CD4-positive, alpha-beta T cell (primary cell): ENCODE results near the gene GNG2. TPM values are rescaled to one million over a fixed set of nuclear protein-coding genes. Genes with fewer than 3 reads are reported as not detected.

Experiments
- ATAC-seq: fragments of 200-7000 bp; cut with Tn5 transposase; one replicate; pipeline ENCODE4 v1.10.0; 2022; ENCODE audit warnings: mild to moderate bottlenecking; ENCODE audit not compliant: poor library complexity
- CTCF ChIA-PET: fragments of 350-600 bp; sonication (Branson Sonifier 250); formaldehyde crosslinking; loops from one replicate; lab custom pipeline; 2021; ENCODE audit warnings: antibody characterized with exemption, inconsistent platforms; lab: Charles Lee
- POLR2A ChIA-PET: fragments of 350-600 bp; sonication (Branson Sonifier 250); formaldehyde crosslinking; loops from one replicate; lab custom pipeline; 2021; ENCODE audit warnings: antibody characterized with exemption, inconsistent platforms; lab: Charles Lee
- DNase-seq, 14 experiments: peaks; one replicate each; pipeline ENCODE4 v3.0.0-alpha.2; 2013 to 2020; ENCODE audit warnings: mixed read lengths in 2 of 14
- H3K27ac ChIP-seq, 2 donors: one replicate each; pipeline versions ENCODE4 v1.5.1 to v1.7.0; 2013; ENCODE audit warnings: low read length in 2 of 2, low read depth in 1 of 2, mild to moderate bottlenecking in 1 of 2
- H3K27me3 ChIP-seq, 2 experiments: 1 replicate in 1 of 2; 2 replicates in 1 of 2; pipeline versions ENCODE4 v1.6.1 to v1.7.0; 2013; ENCODE audit warnings: low read length in 2 of 2, control low read depth in 1 of 2, mild to moderate bottlenecking in 1 of 2, moderate library complexity in 1 of 2; ENCODE audit not compliant: insufficient read depth in 2 of 2, control insufficient read depth in 1 of 2
- H3K36me3 ChIP-seq: one replicate; pipeline ENCODE4 v1.6.1; 2013; ENCODE audit warnings: low read length, control low read depth; ENCODE audit not compliant: insufficient read depth
- H3K4me1 ChIP-seq: one replicate; pipeline ENCODE4 v1.6.1; 2013; ENCODE audit warnings: low read length, control low read depth; ENCODE audit not compliant: insufficient read depth
- H3K4me3 ChIP-seq: one replicate; pipeline ENCODE4 v1.5.1; 2013; ENCODE audit warnings: mild to moderate bottlenecking, low read length, moderate library complexity
- H3K9me3 ChIP-seq, 2 experiments: 1 replicate in 1 of 2; 2 replicates in 1 of 2; pipeline versions ENCODE4 v1.6.1 to v1.7.0; 2013; ENCODE audit warnings: low read length in 2 of 2, mild to moderate bottlenecking in 2 of 2, control low read depth in 1 of 2, moderate library complexity in 1 of 2; ENCODE audit not compliant: control insufficient read depth in 1 of 2, insufficient read depth in 1 of 2
- H3K27ac Mint-ChIP-seq: one replicate; pipeline ENCODE4 v1.8.0; 2020; ENCODE audit warnings: mixed read lengths
- H3K27me3 Mint-ChIP-seq: one replicate; pipeline ENCODE4 v1.8.0; 2021; ENCODE audit warnings: mixed read lengths
- H3K36me3 Mint-ChIP-seq: one replicate; pipeline ENCODE4 v1.8.0; 2021; ENCODE audit warnings: low read depth, mixed read lengths
- H3K4me1 Mint-ChIP-seq: one replicate; pipeline ENCODE4 v1.8.0; 2021; ENCODE audit warnings: low read depth, mixed read lengths
- H3K4me3 Mint-ChIP-seq: one replicate; pipeline ENCODE4 v1.8.0; 2020; ENCODE audit warnings: mild to moderate bottlenecking, mixed read lengths
- H3K9me3 Mint-ChIP-seq: one replicate; pipeline ENCODE4 v1.8.0; 2020; ENCODE audit warnings: mixed read lengths
- CTCF ChIP-seq: fragments of 200-600 bp; IDR thresholded peaks from one replicate; pipeline ENCODE4 v1.8.0; 2022; ENCODE audit warnings: antibody characterized with exemption, mild to moderate bottlenecking
- intact Hi-C, 2 experiments: fragments of 100-400 bp; cut with DNase I in 1 of 2; cut with micrococcal nuclease in 1 of 2; formaldehyde crosslinking; loops; one replicate each; pipeline versions ENCODE4 v1.15.1 to v1.9.0; 2023 to 2025; cut with DNase I, micrococcal nuclease
- total RNA-seq, 174 experiments: library from RNA in 2 of 174; stranded (reverse) in 2 of 174; gene quantifications; one replicate each; pipeline ENCODE4 v1.2.3 and lab custom pipeline; 2021 to 2026

The GNG2 gene
- total RNA-seq, 2 experiments from 2014 or later = 138 to 139 TPM

- Histone ChIP-seq H3K4me1 (peaks cover 28% of the 10 kb centered on the region), H3K4me3 (no peak overlapping the region), H3K36me3 (peaks cover 35% of the 10 kb centered on the region), H3K27ac (no peak overlapping the region), H3K27me3 (no peaks in the 10 kb centered on the region), H3K9me3 (no peaks in the 10 kb centered on the region)
- no peak for DNase-seq
- no peak for ATAC-seq
- Mint-ChIP-seq H3K36me3 (peaks cover 70% of the 10 kb centered on the region), H3K4me3 (peak overlapping the region; percentile 50), H3K9me3 (no peaks in the 10 kb centered on the region), H3K27ac (peak overlapping the region; percentile 70), H3K4me1 (peaks cover 92% of the 10 kb centered on the region), H3K27me3 (no peaks in the 10 kb centered on the region)
- ChIA-PET CTCF (interaction anchor here (1.2 to 2.0 kb wide), 3 partner anchors 9 to 43 kb away, joined by 4 to 7 read pairs (median 4); no protein-coding TSS in a partner anchor), POLR2A (interaction anchor here (1.0 to 4.9 kb wide), 4 partner anchors 11 to 55 kb away, joined by 3 to 36 read pairs (median 4); partner anchors contain the start of gene GNG2)
- intact Hi-C loops = loop anchor here in 1 of 2 experiments (2.0 kb wide), 1 partner anchor 22 kb away; the partner anchor contains the start of gene GNG2
- TF ChIP-seq CTCF = no peak
Measured at GRCh38 chr14:51883232-51883631, 22.8 kb downstream of the GNG2 start.

GRCh38 chr14:51884086-51884927, 23.9 kb downstream of the GNG2 start:
- H3K27ac ChIP-seq = no peak overlapping the region
- H3K4me3 Mint-ChIP-seq = peak overlapping the region; percentile 44
- H3K4me1 ChIP-seq = peaks cover 28% of the 10 kb centered on the region
- H3K27me3 ChIP-seq = no peaks in the 10 kb centered on the region
- ChIA-PET POLR2A (interaction anchor here (1.0 to 4.9 kb wide), 4 partner anchors 10 to 37 kb away, joined by 3 to 36 read pairs (median 4); partner anchors contain the start of gene GNG2), CTCF (interaction anchor here (1.2 to 2.0 kb wide), 3 partner anchors 11 to 44 kb away, joined by 4 to 7 read pairs (median 4); no protein-coding TSS in a partner anchor)
- H3K4me1 Mint-ChIP-seq = peaks cover 90% of the 10 kb centered on the region
- H3K27ac Mint-ChIP-seq = peak overlapping the region; percentile 70
- no peak for TF ChIP-seq CTCF
- ATAC-seq (peak; percentile 46), DNase-seq (peak in 3 of 14 experiments; percentile 37 to 57 (median 42))
- H3K36me3 ChIP-seq = peaks cover 33% of the 10 kb centered on the region
- intact Hi-C loops = no loop called here
- H3K27me3 Mint-ChIP-seq = no peaks in the 10 kb centered on the region
- H3K4me3 ChIP-seq = no peak overlapping the region
- no peaks in the 10 kb centered on the region for H3K9me3 ChIP-seq
- peaks cover 68% of the 10 kb centered on the region for H3K36me3 Mint-ChIP-seq
- no peaks in the 10 kb centered on the region for H3K9me3 Mint-ChIP-seq

GRCh38 chr14:51889851-51890250, 29.4 kb downstream of the GNG2 start:
- ChIA-PET POLR2A (interaction anchor here (0.6 to 1.9 kb wide), 12 partner anchors 8 to 1262 kb away, joined by 3 to 23 read pairs (median 4); partner anchors contain the start of gene GNG2), CTCF (interaction anchor here (0.5 to 1.3 kb wide), 6 partner anchors 9 to 43 kb away, joined by 3 to 6 read pairs (median 4); no protein-coding TSS in a partner anchor)
- peaks cover 11% of the 10 kb centered on the region for H3K4me1 ChIP-seq
- DNase-seq (peak in 1 of 14 experiments; percentile 53), ATAC-seq (peak; percentile 79)
- Mint-ChIP-seq H3K27ac (peak overlapping the region; percentile 34), H3K4me1 (peaks cover 89% of the 10 kb centered on the region), H3K36me3 (peaks cover 54% of the 10 kb centered on the region), H3K27me3 (no peaks in the 10 kb centered on the region), H3K4me3 (peak overlapping the region; percentile 70), H3K9me3 (no peaks in the 10 kb centered on the region)
- intact Hi-C loops = loop anchor here in 1 of 2 experiments (1.0 to 2.0 kb wide), 2 partner anchors 9 to 43 kb away; no protein-coding TSS in a partner anchor
- H3K27ac ChIP-seq = peak overlapping the region in 1 of 2 donors; percentile 39
- H3K27me3 ChIP-seq = no peaks in the 10 kb centered on the region
- H3K4me3 ChIP-seq = no peak overlapping the region
- TF ChIP-seq CTCF = no peak
- peaks cover 22% of the 10 kb centered on the region for H3K36me3 ChIP-seq
- no peaks in the 10 kb centered on the region for H3K9me3 ChIP-seq
